Left colon (tissue), 2 donors: Measurements from ENCODE around the gene SPATA2L. TPM values are rescaled to one million over a fixed set of nuclear protein-coding genes. Genes with fewer than 3 reads are reported as not detected.

Source experiments
- total RNA-seq, 2 donors: library from RNA; stranded (reverse); fragmentation: NEBNext Ultra II Directional; extraction: Animal tissue kit (Norgen Biotek cat#: 25700); gene quantifications; one replicate each; pipeline ENCODE4 v1.2.1, GENCODE V29; 2021
- donor health status: DM: no; HTN: no; CAD: no.
- donor health status: DM: yes; HTN: yes; CAD: no.

SPATA2L gene
- total RNA-seq, 2 donors from 2014 or later, result 16.3 to 27.9 TPM

Other genes starting within 250 kb of the SPATA2L start
- gene ANKRD11, start 211.1 kb downstream of the SPATA2L start, total RNA-seq, result 100 to 1,000 TPM in 1 of 2 donors, 10 to 100 TPM in 1; 82.5 to 135 TPM
- 100 to 1,000 TPM; 106 to 146 TPM for gene SPG7, start 193.3 kb downstream of the SPATA2L start, total RNA-seq
- gene RPL13, start 141.0 kb downstream of the SPATA2L start, total RNA-seq, result 1,000 to 10,000 TPM; 1,613 to 1,684 TPM
- gene CPNE7, start 125.9 kb downstream of the SPATA2L start, total RNA-seq, result under 1 TPM; 0.73 to 0.92 TPM
- gene DPEP1, start 88.1 kb downstream of the SPATA2L start, total RNA-seq, result 1 to 10 TPM in 1 of 2 donors, under 1 TPM in 1; 0.73 to 4.4 TPM
- 100 to 1,000 TPM; 154 to 157 TPM for gene CHMP1A, start 44.0 kb downstream of the SPATA2L start, total RNA-seq
- 1 to 10 TPM; 7.1 to 9.1 TPM for gene SPATA33, start 43.9 kb downstream of the SPATA2L start, total RNA-seq
- 10 to 100 TPM; 86.1 to 92.7 TPM for gene CDK10, start 15.0 kb downstream of the SPATA2L start, total RNA-seq
- gene VPS9D1, start 19.2 kb upstream of the SPATA2L start, total RNA-seq, result 10 to 100 TPM; 19.6 to 23.2 TPM
- 10 to 100 TPM; 28.9 to 42.2 TPM for gene ZNF276, start 19.8 kb upstream of the SPATA2L start, total RNA-seq
- gene FANCA, start 114.9 kb upstream of the SPATA2L start, total RNA-seq, result 10 to 100 TPM; 11.1 to 26.6 TPM
- 10 to 100 TPM; 70.2 to 97.7 TPM for gene SPIRE2, start 126.8 kb upstream of the SPATA2L start, total RNA-seq
- gene TCF25, start 171.9 kb upstream of the SPATA2L start, total RNA-seq, result 100 to 1,000 TPM; 152 to 210 TPM
- gene MC1R, start 217.2 kb upstream of the SPATA2L start, total RNA-seq, result 1 to 10 TPM; 2.1 to 4.3 TPM
- 1 to 10 TPM; 3.3 to 4.2 TPM for gene TUBB3, start 221.6 kb upstream of the SPATA2L start, total RNA-seq
- 10 to 100 TPM; 25.4 to 34.0 TPM for gene DEF8, start 247.1 kb upstream of the SPATA2L start, total RNA-seq